Tibial nerve (tissue), 4 donors: ENCODE results near the gene CARMIL1.

Experiments
- CTCF ChIP-seq, 5 experiments: fragments of 200-600 bp in 3 of 5; fragments of 450-650 bp in 2 of 5; sonication (generic) in 3 of 5; IDR thresholded peaks; one replicate each; pipeline ENCODE4 v1.5.1; 2016 to 2019; ENCODE audit warnings: antibody characterized with exemption in 5 of 5, mild to moderate bottlenecking in 3 of 5, moderate library complexity in 2 of 5
- EP300 ChIP-seq, 2 donors: sonication (generic); formaldehyde crosslinking; IDR thresholded peaks; one replicate each; pipeline ENCODE4 v1.6.1; 2017; ENCODE audit warnings: antibody characterized with exemption in 2 of 2, mild to moderate bottlenecking in 1 of 2
- POLR2A ChIP-seq, 2 donors: fragments of 450-650 bp; IDR thresholded peaks; one replicate each; pipeline ENCODE4 v1.6.1; 2017; ENCODE audit warnings: antibody characterized with exemption in 2 of 2, mild to moderate bottlenecking in 2 of 2, moderate library complexity in 2 of 2

- TF ChIP-seq CTCF (IDR thresholded peaks at IDR 0.05) (no peak), POLR2A (IDR thresholded peaks at IDR 0.05) (no peak), EP300 (IDR thresholded peaks at IDR 0.05) (no peak)
Measured at GRCh38 chr6:25583906-25584305, 304.7 kb downstream of the CARMIL1 start.
